ENCODE data around the gene SNAPIN. TPM values are rescaled to one million over a fixed set of nuclear protein-coding genes. Genes with fewer than 3 reads are reported as not detected.

The SNAPIN gene
- total RNA-seq, 1 experiment from 2014 or later, result 84.0 TPM

GRCh38 chr1:153682730-153683129, 24.2 kb downstream of the SNAPIN start:
- Histone ChIP-seq H3K9me3 (no peaks in the 10 kb centered on the region), H3K36me3 (no peaks in the 10 kb centered on the region), H3K27me3 (peaks cover 21% of the 10 kb centered on the region), H3K4me3 (no peak overlapping the region)
- no peak for DNase-seq

- no peaks in the 10 kb centered on the region for H3K36me3 ChIP-seq
- peak; percentile 38 for DNase-seq
- no peaks in the 10 kb centered on the region for H3K9me3 ChIP-seq
- H3K4me3 ChIP-seq, result no peak overlapping the region
- H3K27me3 ChIP-seq, result peaks cover 14% of the 10 kb centered on the region
Measured at GRCh38 chr1:153683854-153684253, 25.4 kb downstream of the SNAPIN start.

- no peaks in the 10 kb centered on the region for H3K36me3 ChIP-seq
- DNase-seq, result no peak
- no peak overlapping the region for H3K4me3 ChIP-seq
- no peaks in the 10 kb centered on the region for H3K9me3 ChIP-seq
- H3K27me3 ChIP-seq, result peaks cover 4% of the 10 kb centered on the region; the same call in 1 of the 2 replicates
Measured at GRCh38 chr1:153684892-153685291, 26.4 kb downstream of the SNAPIN start.

GRCh38 chr1:153685544-153686340, 27.2 kb downstream of the SNAPIN start:
- Histone ChIP-seq H3K9me3 (no peaks in the 10 kb centered on the region), H3K36me3 (no peaks in the 10 kb centered on the region), H3K4me3 (no peak overlapping the region), H3K27me3 (peaks cover 2% of the 10 kb centered on the region; the same call in 1 of the 2 replicates)
- no peak for DNase-seq

DNA sequence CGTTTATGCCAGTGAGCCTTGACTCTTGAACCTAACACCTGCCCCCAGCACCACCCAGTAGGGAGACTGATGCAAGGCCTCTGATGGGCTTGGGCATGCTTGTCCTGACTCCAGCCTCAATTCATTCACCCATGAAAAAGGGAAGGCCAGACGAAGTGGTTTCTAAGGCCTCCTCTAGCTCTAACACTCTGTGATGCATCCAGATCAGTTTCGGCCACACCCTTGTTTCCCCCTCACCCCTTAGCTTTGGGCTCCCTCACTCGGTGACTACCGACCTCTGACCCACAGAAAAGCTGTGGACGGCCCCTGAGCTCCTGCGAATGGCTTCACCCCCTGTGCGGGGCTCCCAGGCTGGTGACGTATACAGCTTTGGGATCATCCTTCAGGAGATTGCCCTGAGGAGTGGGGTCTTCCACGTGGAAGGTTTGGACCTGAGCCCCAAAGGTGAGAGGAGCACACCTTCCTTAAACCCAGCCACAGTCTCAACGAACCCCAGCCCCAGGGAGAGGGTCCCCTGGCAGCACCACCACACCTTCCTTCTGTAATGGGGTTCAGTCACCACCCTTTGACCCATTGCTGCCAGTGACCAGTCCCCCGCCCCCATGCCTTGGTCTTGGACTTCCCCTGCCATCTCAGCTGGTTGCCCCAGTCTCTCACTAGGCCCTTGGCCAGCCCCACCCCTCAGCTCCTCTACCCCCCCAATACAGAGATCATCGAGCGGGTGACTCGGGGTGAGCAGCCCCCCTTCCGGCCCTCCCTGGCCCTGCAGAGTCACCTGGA, 29.0 kb downstream of the SNAPIN start:
- H3K4me3 ChIP-seq, result no peak overlapping the region
- no peaks in the 10 kb centered on the region for H3K27me3 ChIP-seq
- H3K36me3 ChIP-seq, result no peaks in the 10 kb centered on the region
- DNase-seq, result no peak
- H3K9me3 ChIP-seq, result no peaks in the 10 kb centered on the region

GRCh38 chr1:153688276-153688675, 29.8 kb downstream of the SNAPIN start:
- no peak overlapping the region for H3K4me3 ChIP-seq
- H3K36me3 ChIP-seq, result no peaks in the 10 kb centered on the region
- no peaks in the 10 kb centered on the region for H3K9me3 ChIP-seq
- H3K27me3 ChIP-seq, result no peaks in the 10 kb centered on the region
- DNase-seq, result no peak

DNA sequence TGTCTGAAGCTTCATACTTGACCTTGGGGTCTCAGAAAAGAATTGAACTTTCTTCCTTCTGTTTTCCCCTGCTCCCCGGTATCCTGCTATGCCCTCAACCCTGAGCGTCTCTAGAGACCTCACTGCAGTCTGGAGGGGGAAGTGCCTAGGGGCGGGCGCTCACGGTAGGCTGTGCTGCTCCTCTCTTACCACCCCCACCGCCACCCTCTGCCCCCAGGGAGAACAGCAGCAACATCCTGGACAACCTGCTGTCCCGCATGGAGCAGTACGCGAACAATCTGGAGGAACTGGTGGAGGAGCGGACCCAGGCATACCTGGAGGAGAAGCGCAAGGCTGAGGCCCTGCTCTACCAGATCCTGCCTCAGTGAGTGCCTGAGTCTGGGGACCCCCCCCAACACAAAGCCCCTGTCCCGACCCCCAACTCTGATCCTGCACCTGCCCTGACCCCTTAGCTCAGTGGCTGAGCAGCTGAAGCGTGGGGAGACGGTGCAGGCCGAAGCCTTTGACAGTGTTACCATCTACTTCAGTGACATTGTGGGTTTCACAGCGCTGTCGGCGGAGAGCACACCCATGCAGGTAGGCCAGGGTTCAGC, 30.3 kb downstream of the SNAPIN start:
- H3K4me3 ChIP-seq, result no peak overlapping the region
- no peaks in the 10 kb centered on the region for H3K9me3 ChIP-seq
- DNase-seq, result no peak
- H3K27me3 ChIP-seq, result no peaks in the 10 kb centered on the region
- no peaks in the 10 kb centered on the region for H3K36me3 ChIP-seq

- H3K36me3 ChIP-seq, result no peaks in the 10 kb centered on the region
- H3K9me3 ChIP-seq, result no peaks in the 10 kb centered on the region
- DNase-seq, result no peak
- no peaks in the 10 kb centered on the region for H3K27me3 ChIP-seq
- no peak overlapping the region for H3K4me3 ChIP-seq
Measured at GRCh38 chr1:153693466-153693865, 35.0 kb downstream of the SNAPIN start.

GRCh38 chr1:153696741-153697140, 38.2 kb downstream of the SNAPIN start:
- no peaks in the 10 kb centered on the region for H3K9me3 ChIP-seq
- no peaks in the 10 kb centered on the region for H3K36me3 ChIP-seq
- no peaks in the 10 kb centered on the region for H3K27me3 ChIP-seq
- DNase-seq, result no peak
- H3K4me3 ChIP-seq, result no peak overlapping the region

GRCh38 chr1:153697191-153698019, 38.9 kb downstream of the SNAPIN start:
- no peaks in the 10 kb centered on the region for H3K36me3 ChIP-seq
- no peak overlapping the region for H3K4me3 ChIP-seq
- H3K27me3 ChIP-seq, result no peaks in the 10 kb centered on the region
- H3K9me3 ChIP-seq, result no peaks in the 10 kb centered on the region
- DNase-seq, result peak; percentile 19

DNA sequence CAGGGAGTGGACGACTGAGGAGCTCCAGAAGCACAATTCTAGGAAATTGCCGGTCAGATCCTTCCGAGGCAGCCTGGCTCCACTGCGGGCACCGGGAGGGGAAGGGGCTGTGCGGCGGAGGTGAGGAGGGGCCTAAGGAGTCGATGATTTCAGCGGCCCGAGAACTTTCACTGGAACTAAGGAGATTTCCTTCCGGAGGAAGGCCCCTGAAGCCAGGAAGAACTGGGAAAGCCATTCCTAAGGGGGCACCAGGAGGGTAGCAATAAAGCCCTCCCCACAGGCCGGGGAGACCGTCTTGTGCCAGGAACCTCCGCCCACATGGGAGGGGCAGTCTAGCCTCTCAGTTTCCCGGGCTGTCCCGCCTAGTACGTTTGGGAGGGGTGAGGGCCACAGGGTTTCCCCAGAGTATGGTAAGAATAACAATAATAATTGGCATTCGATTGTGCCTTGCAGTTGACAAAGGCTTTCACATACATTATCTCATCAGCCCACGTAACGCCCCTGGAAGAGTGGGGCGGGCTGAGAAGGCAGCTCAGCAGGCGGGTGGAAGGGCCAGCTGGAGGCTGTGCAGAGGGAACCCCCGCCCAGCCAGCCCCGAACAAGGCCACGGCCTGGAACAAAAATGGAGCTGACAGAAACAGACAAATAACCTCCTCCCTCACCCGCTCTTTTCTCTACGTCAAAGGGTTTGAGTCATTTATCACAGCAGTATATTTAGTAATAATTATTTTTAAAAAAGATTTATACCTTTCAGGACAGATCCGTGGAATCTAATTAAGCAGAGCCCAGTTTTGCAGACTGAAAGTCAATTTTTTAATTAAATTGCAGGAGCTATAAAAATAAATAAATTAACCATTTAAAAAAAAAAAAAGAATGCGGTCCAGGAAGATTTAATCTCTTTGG, 39.8 kb downstream of the SNAPIN start:
- Histone ChIP-seq H3K36me3 (no peaks in the 10 kb centered on the region), H3K4me3 (no peak overlapping the region), H3K27me3 (no peaks in the 10 kb centered on the region), H3K9me3 (no peaks in the 10 kb centered on the region)
- DNase-seq, result no peak

GRCh38 chr1:153698923-153699714, 40.6 kb downstream of the SNAPIN start:
- DNase-seq, result peak; percentile 30
- Histone ChIP-seq H3K36me3 (no peaks in the 10 kb centered on the region), H3K4me3 (no peak overlapping the region), H3K27me3 (no peaks in the 10 kb centered on the region), H3K9me3 (no peaks in the 10 kb centered on the region)

GRCh38 chr1:153699768-153700167, 41.3 kb downstream of the SNAPIN start:
- no peak for DNase-seq
- H3K36me3 ChIP-seq, result no peaks in the 10 kb centered on the region
- no peaks in the 10 kb centered on the region for H3K27me3 ChIP-seq
- H3K9me3 ChIP-seq, result no peaks in the 10 kb centered on the region
- no peak overlapping the region for H3K4me3 ChIP-seq

DNA sequence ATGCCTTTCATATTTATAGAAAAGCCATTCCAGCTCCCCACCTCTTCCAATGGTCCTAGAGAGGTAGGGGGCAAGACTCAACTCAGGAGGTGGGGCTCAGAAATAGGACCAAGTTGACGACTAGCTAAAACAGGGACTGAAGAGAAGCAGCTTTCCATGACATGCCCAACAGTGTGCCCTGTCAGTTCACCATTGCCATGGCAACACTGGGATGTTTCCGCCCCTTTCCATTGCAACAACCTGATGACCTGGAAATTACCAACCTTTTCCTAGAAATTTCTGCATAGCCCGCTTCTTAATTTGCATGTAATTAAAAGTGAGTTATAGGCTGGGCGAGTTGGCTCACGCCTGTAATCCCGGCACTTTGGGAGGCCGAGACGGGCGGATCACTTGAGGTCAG, 47.0 kb downstream of the SNAPIN start:
- H3K27me3 ChIP-seq, result no peaks in the 10 kb centered on the region
- no peaks in the 10 kb centered on the region for H3K36me3 ChIP-seq
- DNase-seq, result no peak

DNA sequence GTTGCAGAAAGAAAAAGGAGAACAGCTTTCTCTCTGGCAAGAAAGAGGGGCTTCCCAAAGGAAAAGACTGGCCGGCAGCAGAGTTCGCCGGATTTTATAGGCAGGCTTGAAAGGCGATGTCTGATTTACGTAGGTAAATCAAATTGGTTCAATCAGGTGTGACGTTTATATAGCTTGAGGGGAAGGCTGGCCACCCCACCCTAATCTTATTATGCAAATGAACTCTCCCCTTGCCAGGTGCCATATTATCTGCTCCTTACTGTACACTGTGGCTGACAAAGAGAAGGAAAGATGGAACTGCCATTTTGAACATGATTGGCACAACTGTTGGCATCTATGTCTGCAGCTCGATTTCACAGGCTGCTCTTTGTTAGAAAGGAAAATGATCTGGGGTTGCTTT, 52.5 kb downstream of the SNAPIN start:
- DNase-seq, result no peak
- H3K27me3 ChIP-seq, result no peaks in the 10 kb centered on the region
- no peaks in the 10 kb centered on the region for H3K36me3 ChIP-seq
- H3K9me3 ChIP-seq, result no peaks in the 10 kb centered on the region
- H3K4me3 ChIP-seq, result no peak overlapping the region

More for the DNA sequence above, 47.0 kb downstream of the SNAPIN start:
- H3K4me3 ChIP-seq, result no peak overlapping the region
- no peaks in the 10 kb centered on the region for H3K9me3 ChIP-seq

Data from MG63 (cell line).